ENCODE results near the gene TWSG1. TPM values are rescaled to one million over a fixed set of nuclear protein-coding genes. Genes with fewer than 3 reads are reported as not detected.

The TWSG1 gene
- total RNA-seq, 1 experiment from 2014 or later, result 29.1 TPM

DNA sequence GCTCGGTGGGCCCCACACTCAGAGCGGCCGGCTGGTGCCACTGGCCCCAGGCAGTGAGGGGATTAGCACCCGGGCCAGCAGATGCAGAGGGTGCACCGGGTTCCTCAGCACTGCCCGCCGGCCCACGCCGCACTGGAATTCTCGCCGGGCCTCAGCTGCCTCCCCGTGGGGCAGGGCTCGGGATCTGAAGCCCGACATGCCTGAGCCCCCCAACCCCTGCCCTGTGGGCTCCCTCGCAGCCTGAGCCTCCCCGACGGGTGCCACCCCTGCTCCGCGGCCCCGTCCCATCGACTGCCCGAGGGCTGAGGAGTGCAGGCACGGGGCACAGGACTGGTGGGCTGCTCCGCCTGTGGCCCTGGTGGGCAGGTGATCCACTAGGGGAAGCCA is 37.6 kb upstream of the TWSG1 start:
- H3K36me3 Mint-ChIP-seq (ENCODE audit: insufficient read depth, unreplicated experiment), result no peaks in the 10 kb centered on the region
- no peak for DNase-seq
- TF ChIP-seq, protein P1, sequence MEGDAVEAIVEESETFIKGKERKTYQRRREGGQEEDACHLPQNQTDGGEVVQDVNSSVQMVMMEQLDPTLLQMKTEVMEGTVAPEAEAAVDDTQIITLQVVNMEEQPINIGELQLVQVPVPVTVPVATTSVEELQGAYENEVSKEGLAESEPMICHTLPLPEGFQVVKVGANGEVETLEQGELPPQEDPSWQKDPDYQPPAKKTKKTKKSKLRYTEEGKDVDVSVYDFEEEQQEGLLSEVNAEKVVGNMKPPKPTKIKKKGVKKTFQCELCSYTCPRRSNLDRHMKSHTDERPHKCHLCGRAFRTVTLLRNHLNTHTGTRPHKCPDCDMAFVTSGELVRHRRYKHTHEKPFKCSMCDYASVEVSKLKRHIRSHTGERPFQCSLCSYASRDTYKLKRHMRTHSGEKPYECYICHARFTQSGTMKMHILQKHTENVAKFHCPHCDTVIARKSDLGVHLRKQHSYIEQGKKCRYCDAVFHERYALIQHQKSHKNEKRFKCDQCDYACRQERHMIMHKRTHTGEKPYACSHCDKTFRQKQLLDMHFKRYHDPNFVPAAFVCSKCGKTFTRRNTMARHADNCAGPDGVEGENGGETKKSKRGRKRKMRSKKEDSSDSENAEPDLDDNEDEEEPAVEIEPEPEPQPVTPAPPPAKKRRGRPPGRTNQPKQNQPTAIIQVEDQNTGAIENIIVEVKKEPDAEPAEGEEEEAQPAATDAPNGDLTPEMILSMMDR (IDR thresholded peaks at IDR 0.05; ENCODE audit: unreplicated experiment), result no peak
- H3K27me3 Mint-ChIP-seq (ENCODE audit: unreplicated experiment), result no peaks in the 10 kb centered on the region
- no peak overlapping the region for H3K27ac Mint-ChIP-seq (ENCODE audit: unreplicated experiment)
- intact Hi-C loops (cut with micrococcal nuclease; ENCODE audit: unreplicated experiment), result no loop called here
- CTCF ChIA-PET, result no interaction called here
- no peak overlapping the region for H3K4me3 Mint-ChIP-seq (ENCODE audit: low read depth, unreplicated experiment)
- no TSS peak for BruUV-seq (replicated peaks)
- no peaks in the 10 kb centered on the region for H3K4me1 Mint-ChIP-seq (ENCODE audit: low read depth, unreplicated experiment)
- peaks cover 3% of the 10 kb centered on the region for H3K9me3 Mint-ChIP-seq (ENCODE audit: low read depth, unreplicated experiment)

- Mint-ChIP-seq H3K4me1 (ENCODE audit: low read depth, unreplicated experiment) (no peaks in the 10 kb centered on the region), H3K36me3 (ENCODE audit: insufficient read depth, unreplicated experiment) (no peaks in the 10 kb centered on the region), H3K27ac (ENCODE audit: unreplicated experiment) (no peak overlapping the region), H3K9me3 (ENCODE audit: low read depth, unreplicated experiment) (peaks cover 11% of the 10 kb centered on the region), H3K27me3 (ENCODE audit: unreplicated experiment) (no peaks in the 10 kb centered on the region), H3K4me3 (ENCODE audit: low read depth, unreplicated experiment) (no peak overlapping the region)
- no peak for DNase-seq
- BruUV-seq (replicated peaks), result no TSS peak
- TF ChIP-seq, protein P1 (IDR thresholded peaks at IDR 0.05; ENCODE audit: unreplicated experiment), result no peak
- intact Hi-C loops (cut with micrococcal nuclease; ENCODE audit: unreplicated experiment), result no loop called here
- CTCF ChIA-PET, result no interaction called here
Observed at GRCh38 chr18:9304388-9305070, 30.0 kb upstream of the TWSG1 start.

DNA sequence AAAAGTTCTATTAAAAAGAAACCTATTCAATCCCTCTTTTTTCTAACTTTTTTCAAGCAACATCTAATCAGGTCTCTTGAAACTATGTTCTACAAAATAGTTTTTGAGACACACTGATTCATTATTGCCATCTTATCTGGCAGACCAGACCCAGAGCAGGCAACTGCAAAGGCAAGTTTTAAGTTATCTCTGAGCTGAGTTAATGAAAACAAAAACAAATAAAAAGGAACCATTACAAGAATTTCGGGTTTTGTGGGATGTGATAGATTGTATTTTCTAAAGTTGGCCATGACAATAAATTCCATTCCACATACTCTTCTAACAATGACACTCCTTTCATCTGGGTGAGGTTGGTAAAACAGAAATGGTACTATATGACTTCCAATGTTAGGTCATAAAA is 15.2 kb upstream of the TWSG1 start:
- intact Hi-C loops (cut with micrococcal nuclease; ENCODE audit: unreplicated experiment), result no loop called here
- BruUV-seq (replicated peaks), result no TSS peak
- CTCF ChIA-PET, result no interaction called here
- Mint-ChIP-seq H3K27ac (ENCODE audit: unreplicated experiment) (no peak overlapping the region), H3K9me3 (ENCODE audit: low read depth, unreplicated experiment) (peaks cover 10% of the 10 kb centered on the region), H3K4me3 (ENCODE audit: low read depth, unreplicated experiment) (no peak overlapping the region), H3K36me3 (ENCODE audit: insufficient read depth, unreplicated experiment) (no peaks in the 10 kb centered on the region), H3K4me1 (ENCODE audit: low read depth, unreplicated experiment) (peaks cover 14% of the 10 kb centered on the region), H3K27me3 (ENCODE audit: unreplicated experiment) (peaks cover 28% of the 10 kb centered on the region)
- TF ChIP-seq, protein P1 (IDR thresholded peaks at IDR 0.05; ENCODE audit: unreplicated experiment), result no peak
- DNase-seq, result no peak

DNA sequence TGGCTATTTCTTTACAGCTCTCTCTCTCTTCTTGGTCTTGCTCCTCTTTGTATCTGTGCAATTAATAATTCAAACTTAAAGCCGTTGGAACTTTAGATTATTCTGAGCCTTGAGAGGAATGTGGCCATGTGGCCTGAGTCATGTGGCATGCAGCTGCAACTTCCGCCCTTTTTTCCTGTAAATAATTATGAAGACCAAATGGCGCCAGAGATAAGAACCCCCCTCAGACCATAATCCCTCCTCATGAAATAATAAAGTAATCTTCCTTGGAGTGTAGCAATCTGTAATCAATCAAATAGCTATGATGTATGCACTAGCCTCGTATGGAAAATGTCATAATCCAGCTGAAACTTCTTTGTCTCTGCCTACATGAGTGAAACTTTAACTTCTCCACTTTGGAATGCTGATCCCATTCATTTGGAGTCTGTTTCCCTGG is 13.5 kb upstream of the TWSG1 start:
- H3K4me1 Mint-ChIP-seq (ENCODE audit: low read depth, unreplicated experiment), result peaks cover 14% of the 10 kb centered on the region
- intact Hi-C loops (cut with micrococcal nuclease; ENCODE audit: unreplicated experiment), result no loop called here
- no peak overlapping the region for H3K4me3 Mint-ChIP-seq (ENCODE audit: low read depth, unreplicated experiment)
- CTCF ChIA-PET, result no interaction called here
- no peaks in the 10 kb centered on the region for H3K36me3 Mint-ChIP-seq (ENCODE audit: insufficient read depth, unreplicated experiment)
- TF ChIP-seq, protein P1 (IDR thresholded peaks at IDR 0.05; ENCODE audit: unreplicated experiment), result no peak
- BruUV-seq (replicated peaks), result no TSS peak
- DNase-seq, result no peak
- peaks cover 10% of the 10 kb centered on the region for H3K9me3 Mint-ChIP-seq (ENCODE audit: low read depth, unreplicated experiment)
- H3K27ac Mint-ChIP-seq (ENCODE audit: unreplicated experiment), result no peak overlapping the region
- peaks cover 28% of the 10 kb centered on the region for H3K27me3 Mint-ChIP-seq (ENCODE audit: unreplicated experiment)

All from Calu3 (cell line).